Keratinocyte (primary cell): ENCODE results near the gene HYI. TPM values are rescaled to one million over a fixed set of nuclear protein-coding genes. Genes with fewer than 3 reads are reported as not detected.

Experiments
- DNase-seq: peaks from one replicate; pipeline ENCODE4 v3.0.0-alpha.2; 2011; ENCODE audit warnings: low read depth, missing footprints, low spot score
- FAIRE-seq: peaks from 2 replicates; lab custom pipeline; 2011; peaks lifted over from hg19 to GRCh38; lab: Jason Lieb, UNC
- H2AFZ ChIP-seq: 2 replicates; pipeline ENCODE4 v1.6.0; 2012; ENCODE audit warnings: low read length, control low read depth, inconsistent platforms; ENCODE audit not compliant: control insufficient read depth
- H3K27ac ChIP-seq: 2 replicates; pipeline ENCODE4 v1.5.1; 2011; ENCODE audit warnings: low read length; ENCODE audit not compliant: control insufficient read depth, insufficient read depth
- H3K27me3 ChIP-seq: 3 replicates; pipeline ENCODE4 v1.6.0; 2011; ENCODE audit warnings: low read length; ENCODE audit not compliant: control insufficient read depth, insufficient read depth; ENCODE audit errors: extremely low read depth
- H3K36me3 ChIP-seq, 2 experiments: 2 replicates in 1 of 2; 3 replicates in 1 of 2; pipeline ENCODE4 v1.5.1; 2011; ENCODE audit warnings: low read length in 2 of 2, mild to moderate bottlenecking in 1 of 2; ENCODE audit not compliant: control insufficient read depth in 2 of 2, insufficient read depth in 2 of 2; ENCODE audit errors: extremely low read depth in 1 of 2
- H3K4me1 ChIP-seq: 3 replicates; pipeline ENCODE4 v1.5.1; 2011; ENCODE audit warnings: low read length; ENCODE audit not compliant: control insufficient read depth, insufficient read depth; ENCODE audit errors: extremely low read depth
- H3K4me2 ChIP-seq: 3 replicates; pipeline ENCODE4 v1.6.0; 2011; ENCODE audit warnings: low read depth, low read length; ENCODE audit not compliant: control insufficient read depth, insufficient read depth; ENCODE audit errors: extremely low read depth
- H3K4me3 ChIP-seq, 3 experiments: fragments of 200-600 bp in 1 of 3; sonication (generic) in 1 of 3; 2 replicates in 2 of 3; 3 replicates in 1 of 3; pipeline ENCODE4 v1.5.1; 2011 to 2016; ENCODE audit warnings: low read length in 3 of 3, mild to moderate bottlenecking in 3 of 3, control low read depth in 2 of 3, inconsistent platforms in 1 of 3, low read depth in 1 of 3, mixed read lengths in 1 of 3, mixed run types in 1 of 3, moderate library complexity in 1 of 3; ENCODE audit not compliant: control insufficient read depth in 2 of 3, insufficient read depth in 2 of 3; ENCODE audit errors: extremely low read depth in 1 of 3
- H3K79me2 ChIP-seq: 2 replicates; pipeline ENCODE4 v1.6.0; 2012; ENCODE audit warnings: low read length; ENCODE audit not compliant: control insufficient read depth, insufficient read depth
- H3K9ac ChIP-seq: 3 replicates; pipeline ENCODE4 v1.6.0; 2011; ENCODE audit warnings: low read length; ENCODE audit not compliant: control insufficient read depth, insufficient read depth; ENCODE audit errors: extremely low read depth
- H3K9me1 ChIP-seq: 3 replicates; pipeline ENCODE4 v1.6.0; 2011; ENCODE audit warnings: low read length; ENCODE audit not compliant: control insufficient read depth, insufficient read depth; ENCODE audit errors: extremely low read depth
- H3K9me3 ChIP-seq: 2 replicates; pipeline ENCODE4 v1.5.1; 2012; ENCODE audit warnings: low read depth, low read length; ENCODE audit not compliant: control insufficient read depth
- H4K20me1 ChIP-seq: 3 replicates; pipeline ENCODE4 v1.6.0; 2011; ENCODE audit warnings: low read length; ENCODE audit not compliant: control insufficient read depth, insufficient read depth; ENCODE audit errors: extremely low read depth
- CTCF ChIP-seq, 3 experiments: IDR thresholded peaks in 1 of 3; conservative IDR thresholded peaks in 1 of 3; optimal IDR thresholded peaks in 1 of 3; 2 replicates in 2 of 3; 3 replicates in 1 of 3; pipeline versions ENCODE3 to v1.5.1; 2011; ENCODE audit warnings: low read length in 3 of 3, mild to moderate bottlenecking in 3 of 3, moderate library complexity in 2 of 3, control low read depth in 1 of 3, inconsistent platforms in 1 of 3; ENCODE audit not compliant: insufficient read depth in 2 of 3; ENCODE audit errors: extremely low read depth in 1 of 3
- EZH2 ChIP-seq: IDR thresholded peaks from one replicate; pipeline ENCODE4 v1.6.1; 2012; ENCODE audit warnings: inconsistent platforms, mild to moderate bottlenecking, low read length, moderate library complexity
- dilution Hi-C: fragments of 300-500 bp; cut with MboI; formaldehyde crosslinking; loops from one replicate; pipeline ENCODE4 v1.7.0; 2020; ENCODE audit warnings: low sequenced_read_pairs; ENCODE audit not compliant: extremely low pct_ligation_motif_present
- polyA plus RNA-seq, 5 experiments: library from polyadenylated mRNA; depleted of rRNA in 3 of 5; stranded (reverse) in 3 of 5; stranded (forward) in 1 of 5; unstranded in 1 of 5; fragments of >200 nt; gene quantifications; 1 replicate in 1 of 5; 2 replicates in 3 of 5; 3 replicates in 1 of 5; pipeline versions ENCODE4 v1.2.1 to v1.2.3, GENCODE V29; 2011 to 2012; ENCODE audit warnings: missing spikeins in 2 of 5, low read depth in 1 of 5, low replicate concordance in 1 of 5

Gene HYI
- polyA plus RNA-seq, 1 donor (not counting 4 experiments of a cell fraction or from before 2014, with no cell fraction given) = 26.9 TPM

DNA sequence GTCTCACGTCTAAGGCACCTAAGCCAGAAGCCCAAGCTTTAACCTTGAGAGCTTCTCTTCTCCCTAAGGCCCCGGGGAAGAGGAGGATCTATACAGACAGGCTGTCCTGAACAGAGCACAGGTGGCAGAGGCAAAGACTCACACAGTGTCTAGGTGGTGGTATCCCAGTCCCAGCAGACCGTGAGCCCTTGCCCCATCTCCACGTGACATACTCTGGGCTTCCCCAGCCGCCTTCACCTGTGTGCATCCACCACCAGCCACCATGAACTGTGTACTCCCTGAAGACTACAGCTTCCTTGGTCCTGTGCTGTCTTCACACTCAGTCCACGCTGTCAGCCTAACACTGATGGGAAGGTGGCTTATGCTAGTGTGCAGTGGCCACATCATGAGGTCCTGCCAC is 32.3 kb downstream of the HYI start:
- Histone ChIP-seq H3K4me1 (no peaks in the 10 kb centered on the region), H3K79me2 (no peaks in the 10 kb centered on the region), H3K27ac (no peak overlapping the region), H3K36me3 (peaks cover 52 to 69% of the 10 kb centered on the region in 2 experiments), H3K4me3 (no peak overlapping the region), H3K9me1 (no peaks in the 10 kb centered on the region), H3K4me2 (no peak overlapping the region), H4K20me1 (no peaks in the 10 kb centered on the region), H3K27me3 (no peaks in the 10 kb centered on the region), H3K9me3 (peaks cover 8% of the 10 kb centered on the region), H2AFZ (no peak overlapping the region), H3K9ac (no peak overlapping the region)
- DNase-seq = no peak
- dilution Hi-C loops = no loop called here
- FAIRE-seq = no peak
- TF ChIP-seq EZH2 = no peak
- no peak for TF ChIP-seq CTCF (optimal IDR thresholded peaks at IDR 0.05 in 1 of 3, IDR thresholded peaks at IDR 0.05 in 1 of 3, conservative IDR thresholded peaks at IDR 0.05 in 1 of 3; ENCODE audit: extremely low read depth in 1 of 3, insufficient read depth in 2 of 3, low read length in 3 of 3)

DNA sequence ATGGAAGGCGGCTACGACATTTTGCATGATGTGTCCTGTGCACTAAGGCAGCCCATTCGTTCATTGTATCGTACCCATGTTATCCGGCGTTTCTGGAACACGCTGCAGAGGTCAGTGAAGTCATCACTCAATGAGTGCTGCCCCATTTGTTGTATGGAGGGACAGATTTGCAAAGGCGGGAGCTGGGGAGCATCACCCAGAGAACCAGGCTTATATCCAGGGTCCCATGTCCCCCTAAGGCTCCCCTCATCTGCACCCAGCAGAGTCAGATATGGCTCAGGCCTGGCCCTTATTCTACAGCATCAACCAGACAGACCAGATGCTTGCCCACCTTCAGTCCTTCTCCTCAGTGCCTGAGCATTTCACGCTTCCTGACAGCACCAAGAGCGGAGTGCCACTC is 32.9 kb downstream of the HYI start:
- no peaks in the 10 kb centered on the region for H4K20me1 ChIP-seq
- no peaks in the 10 kb centered on the region for H3K4me1 ChIP-seq
- TF ChIP-seq EZH2 (no peak), CTCF (optimal IDR thresholded peaks at IDR 0.05 in 1 of 3, IDR thresholded peaks at IDR 0.05 in 1 of 3, conservative IDR thresholded peaks at IDR 0.05 in 1 of 3; ENCODE audit: extremely low read depth in 1 of 3, insufficient read depth in 2 of 3, low read length in 3 of 3) (no peak)
- no peak overlapping the region for H3K27ac ChIP-seq
- H3K4me3 ChIP-seq = no peak overlapping the region
- peaks cover 52 to 72% of the 10 kb centered on the region in 2 experiments for H3K36me3 ChIP-seq
- no peaks in the 10 kb centered on the region for H3K27me3 ChIP-seq
- DNase-seq (no peak), FAIRE-seq (no peak)
- H3K9me3 ChIP-seq = peaks cover 8% of the 10 kb centered on the region
- no peak overlapping the region for H2AFZ ChIP-seq
- H3K9me1 ChIP-seq = no peaks in the 10 kb centered on the region
- no peaks in the 10 kb centered on the region for H3K79me2 ChIP-seq
- H3K9ac ChIP-seq = no peak overlapping the region
- no peak overlapping the region for H3K4me2 ChIP-seq
- dilution Hi-C loops = no loop called here
